Stimulated activated CD8-positive, alpha-beta memory T cell treated with anti-CD3 and anti-CD28 coated beads, Interleukin-2, amount 100 ng/mL, for 48 hours (primary cell): ENCODE data around the gene JRKL.
"Not testable (repeated sequence)": the region's sequence is repeated elsewhere in the genome, so short reads cannot be mapped to it uniquely, and the experiment has no call there.

ENCODE experiments used
- DNase-seq, 2 donors: peaks; one replicate each; pipeline ENCODE4 v3.0.0-alpha.2; 2020; ENCODE audit warnings: low read depth in 2 of 2

JRKL gene

GRCh38 chr11:96393753-96394348 is 4.0 kb downstream of the JRKL start:
- DNase-seq: no peak

GRCh38 chr11:96394773-96395172 is 5.0 kb downstream of the JRKL start:
- DNase-seq: no peak

GRCh38 chr11:96396637-96397036 is 6.8 kb downstream of the JRKL start:
- no peak for DNase-seq

- no peak for DNase-seq
Observed at GRCh38 chr11:96397863-96398262, 8.1 kb downstream of the JRKL start.

- no peak for DNase-seq
Observed at GRCh38 chr11:96400697-96401096, 10.9 kb downstream of the JRKL start.

- not testable (repeated sequence) for DNase-seq
Observed at GRCh38 chr11:96411412-96411811, 21.6 kb downstream of the JRKL start.

GRCh38 chr11:96412761-96413381 is 23.1 kb downstream of the JRKL start:
- no peak for DNase-seq

GRCh38 chr11:96413408-96413807 is 23.6 kb downstream of the JRKL start:
- DNase-seq: no peak

GRCh38 chr11:96424693-96425092 is 34.9 kb downstream of the JRKL start:
- DNase-seq: no peak

GRCh38 chr11:96430668-96431067 is 40.9 kb downstream of the JRKL start:
- DNase-seq: no peak

- DNase-seq: not testable (repeated sequence)
Observed at GRCh38 chr11:96432654-96433053, 42.8 kb downstream of the JRKL start.
